Type B pancreatic cell (in vitro differentiated cells): ENCODE results near the gene DHX36. TPM values are rescaled to one million over a fixed set of nuclear protein-coding genes. Genes with fewer than 3 reads are reported as not detected.

Experiments
- DNase-seq: peaks from one replicate; pipeline ENCODE4 v3.0.0; 2021; ENCODE audit warnings: mixed read lengths; ENCODE audit not compliant: unreplicated experiment; ENCODE audit errors: extremely low spot score
- H3K27ac Mint-ChIP-seq: 2 replicates; pipeline ENCODE4 v1.8.0; 2021; ENCODE audit warnings: mild to moderate bottlenecking, mixed read lengths
- H3K27me3 Mint-ChIP-seq: 2 replicates; pipeline ENCODE4 v1.8.0; 2021; ENCODE audit warnings: mixed read lengths
- H3K36me3 Mint-ChIP-seq: 2 replicates; pipeline ENCODE4 v1.8.0; 2021; ENCODE audit warnings: mixed read lengths
- H3K4me1 Mint-ChIP-seq: one replicate; pipeline ENCODE4 v1.8.0; 2021; ENCODE audit warnings: mixed read lengths; ENCODE audit not compliant: unreplicated experiment
- H3K4me3 Mint-ChIP-seq: 2 replicates; pipeline ENCODE4 v1.8.0; 2021; ENCODE audit warnings: mild to moderate bottlenecking, mixed read lengths
- H3K9me3 Mint-ChIP-seq: 2 replicates; pipeline ENCODE4 v1.8.0; 2021; ENCODE audit warnings: mixed read lengths
- total RNA-seq: library from RNA; stranded (reverse); gene quantifications from 2 replicates; pipeline ENCODE4 v1.2.1, GENCODE V29; 2021; ENCODE audit warnings: low replicate concordance
- TF ChIP-seq, protein P1 (sequence below): fragments of 200-600 bp; sonication (generic); conservative IDR thresholded peaks from 2 replicates; pipeline ENCODE4 v1.5.0; 2021; ENCODE audit warnings: antibody characterized with exemption, mild to moderate bottlenecking

The DHX36 gene
- total RNA-seq, 1 donor from 2014 or later: 85.6 TPM

DNA sequence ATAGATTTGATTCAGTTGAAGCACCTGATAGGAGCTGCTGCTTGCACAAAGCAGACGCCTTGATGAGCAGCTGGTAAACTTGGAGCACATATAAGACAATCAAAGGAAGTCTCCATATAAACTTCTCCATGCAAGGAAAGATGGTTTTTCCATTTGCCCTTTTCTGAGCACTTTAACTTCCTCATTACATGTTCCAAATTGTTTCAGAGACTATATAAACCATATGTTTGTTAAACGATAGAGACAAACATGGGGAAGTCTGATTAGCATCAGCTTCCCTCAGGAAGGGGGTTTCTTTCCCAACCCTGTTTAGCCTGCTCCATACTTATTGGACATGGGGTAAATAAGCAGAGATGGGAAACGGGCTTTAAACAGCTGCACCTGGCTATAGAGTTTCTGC is 88.0 kb downstream of the DHX36 start:
- TF ChIP-seq, protein P1, sequence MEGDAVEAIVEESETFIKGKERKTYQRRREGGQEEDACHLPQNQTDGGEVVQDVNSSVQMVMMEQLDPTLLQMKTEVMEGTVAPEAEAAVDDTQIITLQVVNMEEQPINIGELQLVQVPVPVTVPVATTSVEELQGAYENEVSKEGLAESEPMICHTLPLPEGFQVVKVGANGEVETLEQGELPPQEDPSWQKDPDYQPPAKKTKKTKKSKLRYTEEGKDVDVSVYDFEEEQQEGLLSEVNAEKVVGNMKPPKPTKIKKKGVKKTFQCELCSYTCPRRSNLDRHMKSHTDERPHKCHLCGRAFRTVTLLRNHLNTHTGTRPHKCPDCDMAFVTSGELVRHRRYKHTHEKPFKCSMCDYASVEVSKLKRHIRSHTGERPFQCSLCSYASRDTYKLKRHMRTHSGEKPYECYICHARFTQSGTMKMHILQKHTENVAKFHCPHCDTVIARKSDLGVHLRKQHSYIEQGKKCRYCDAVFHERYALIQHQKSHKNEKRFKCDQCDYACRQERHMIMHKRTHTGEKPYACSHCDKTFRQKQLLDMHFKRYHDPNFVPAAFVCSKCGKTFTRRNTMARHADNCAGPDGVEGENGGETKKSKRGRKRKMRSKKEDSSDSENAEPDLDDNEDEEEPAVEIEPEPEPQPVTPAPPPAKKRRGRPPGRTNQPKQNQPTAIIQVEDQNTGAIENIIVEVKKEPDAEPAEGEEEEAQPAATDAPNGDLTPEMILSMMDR: no peak
- Mint-ChIP-seq H3K9me3 (no peaks in the 10 kb centered on the region), H3K27me3 (no peaks in the 10 kb centered on the region), H3K4me3 (no peak overlapping the region), H3K4me1 (no peaks in the 10 kb centered on the region), H3K36me3 (peaks cover 38% of the 10 kb centered on the region), H3K27ac (no peak overlapping the region)
- DNase-seq: no peak

DNA sequence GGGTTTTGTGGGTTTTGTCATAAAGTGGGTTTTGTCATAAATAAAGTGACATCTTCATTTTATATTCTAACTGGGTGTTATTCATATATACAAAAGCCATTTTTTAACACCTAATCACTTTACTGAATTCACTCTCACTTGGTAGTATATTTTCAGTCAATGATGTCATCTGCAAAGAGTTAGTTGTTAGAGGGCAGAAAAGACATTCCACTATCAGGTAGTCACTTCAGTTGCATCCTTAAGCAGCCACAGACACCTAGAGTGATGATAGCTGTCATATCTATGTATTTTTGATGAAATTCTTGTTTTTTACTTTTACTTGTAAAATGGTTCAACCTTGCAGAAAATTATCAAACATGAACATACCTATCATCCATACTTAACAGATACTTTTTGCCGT is 89.0 kb downstream of the DHX36 start:
- TF ChIP-seq, protein P1: no peak
- no peaks in the 10 kb centered on the region for H3K9me3 Mint-ChIP-seq
- peaks cover 32% of the 10 kb centered on the region for H3K36me3 Mint-ChIP-seq
- H3K27ac Mint-ChIP-seq: no peak overlapping the region
- no peaks in the 10 kb centered on the region for H3K27me3 Mint-ChIP-seq
- no peaks in the 10 kb centered on the region for H3K4me1 Mint-ChIP-seq
- no peak for DNase-seq
- no peak overlapping the region for H3K4me3 Mint-ChIP-seq

DNA sequence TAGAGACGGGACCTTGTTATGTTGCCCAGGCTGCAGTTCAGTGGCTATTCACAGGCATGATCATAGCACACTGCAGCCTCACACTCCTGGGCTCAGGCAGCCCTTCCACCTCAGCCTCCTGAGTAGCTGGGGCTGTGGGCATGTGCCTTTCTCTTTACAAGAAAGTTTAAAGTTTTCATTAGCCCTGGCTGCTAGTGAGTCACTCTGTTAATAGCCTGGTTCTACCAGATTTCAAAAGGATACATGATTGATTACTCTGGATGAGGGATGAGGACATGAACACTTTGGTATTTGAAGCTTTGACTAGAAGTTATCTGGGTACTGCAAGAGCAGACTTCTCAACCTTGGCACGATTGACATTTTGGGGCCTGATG is 95.1 kb downstream of the DHX36 start:
- TF ChIP-seq, protein P1: no peak
- Mint-ChIP-seq H3K9me3 (no peaks in the 10 kb centered on the region), H3K27ac (peak overlapping the region; percentile 44), H3K4me3 (no peak overlapping the region), H3K36me3 (peaks cover 14% of the 10 kb centered on the region), H3K27me3 (no peaks in the 10 kb centered on the region), H3K4me1 (peaks cover 4% of the 10 kb centered on the region)
- no peak for DNase-seq

- DNase-seq: no peak
- Mint-ChIP-seq H3K4me3 (no peak overlapping the region), H3K27ac (peak overlapping the region; percentile 33)
Measured at GRCh38 chr3:154228561-154229216, 95.6 kb downstream of the DHX36 start.

GRCh38 chr3:154227531-154227930 is 96.8 kb downstream of the DHX36 start:
- DNase-seq: no peak
- no peak overlapping the region for H3K4me3 Mint-ChIP-seq
- H3K4me1 Mint-ChIP-seq: peaks cover 4% of the 10 kb centered on the region
- no peaks in the 10 kb centered on the region for H3K9me3 Mint-ChIP-seq
- no peaks in the 10 kb centered on the region for H3K27me3 Mint-ChIP-seq
- TF ChIP-seq, protein P1: no peak
- no peak overlapping the region for H3K27ac Mint-ChIP-seq
- H3K36me3 Mint-ChIP-seq: peaks cover 17% of the 10 kb centered on the region

More at GRCh38 chr3:154228561-154229216, 95.6 kb downstream of the DHX36 start:
- Mint-ChIP-seq H3K27me3 (no peaks in the 10 kb centered on the region), H3K36me3 (peaks cover 11% of the 10 kb centered on the region), H3K4me1 (peaks cover 4% of the 10 kb centered on the region), H3K9me3 (no peaks in the 10 kb centered on the region)
- TF ChIP-seq, protein P1: no peak
